GM18505 (cell line): ENCODE results near the gene MAP1LC3C.

Experiments
- ATAC-seq: cut with Tn5 transposase; IDR thresholded peaks from one replicate; pipeline ENCODE4 v1.9.1; 2021; ENCODE audit not compliant: unreplicated experiment
- POLR2A ChIP-seq: IDR thresholded peaks from 4 replicates; pipeline ENCODE4 v1.6.1; 2011; ENCODE audit warnings: borderline replicate concordance; ENCODE audit not compliant: insufficient read depth, insufficient read length; ENCODE audit errors: extremely low read depth

MAP1LC3C gene

GRCh38 chr1:241999026-241999425 is at the start of gene MAP1LC3C:
Gene MAP1LC3C (minus strand): TSS chr1:241999098. CDS start chr1:241999008, 90 bp downstream.
- TF ChIP-seq POLR2A = no peak
- ATAC-seq = no peak

GRCh38 chr1:242043165-242043564 is 44.3 kb upstream of the MAP1LC3C start:
- no peak for TF ChIP-seq POLR2A
- no peak for ATAC-seq

- no peak for TF ChIP-seq POLR2A
- no peak for ATAC-seq
Measured at GRCh38 chr1:242034392-242034791, 35.5 kb upstream of the MAP1LC3C start.

GRCh38 chr1:242033447-242033846 is 34.5 kb upstream of the MAP1LC3C start:
- ATAC-seq = no peak
- no peak for TF ChIP-seq POLR2A

- ATAC-seq = no peak
- no peak for TF ChIP-seq POLR2A
Measured at GRCh38 chr1:242030071-242030470, 31.2 kb upstream of the MAP1LC3C start.

- ATAC-seq = no peak
- TF ChIP-seq POLR2A = no peak
Measured at GRCh38 chr1:242025681-242026080, 26.8 kb upstream of the MAP1LC3C start.

- no peak for TF ChIP-seq POLR2A
Measured at GRCh38 chr1:242023805-242024204, 24.9 kb upstream of the MAP1LC3C start.

GRCh38 chr1:242019018-242019417 is 20.1 kb upstream of the MAP1LC3C start:
- no peak for TF ChIP-seq POLR2A
- no peak for ATAC-seq

More at GRCh38 chr1:242023805-242024204, 24.9 kb upstream of the MAP1LC3C start:
- peak; percentile 69 for ATAC-seq

GRCh38 chr1:242017580-242018233 is 18.8 kb upstream of the MAP1LC3C start:
- no peak for TF ChIP-seq POLR2A
- peak; percentile 75 for ATAC-seq

- TF ChIP-seq POLR2A = no peak
- ATAC-seq = no peak
Measured at GRCh38 chr1:242016479-242016878, 17.6 kb upstream of the MAP1LC3C start.

- TF ChIP-seq POLR2A = no peak
- no peak for ATAC-seq
Measured at GRCh38 chr1:242011894-242012660, 13.2 kb upstream of the MAP1LC3C start.

GRCh38 chr1:242008826-242009495 is 10.1 kb upstream of the MAP1LC3C start:
- TF ChIP-seq POLR2A = no peak
- no peak for ATAC-seq

GRCh38 chr1:242006976-242007375 is 8.1 kb upstream of the MAP1LC3C start:
- ATAC-seq = no peak
- TF ChIP-seq POLR2A = no peak
